GM12875 (cell line): ENCODE results near the gene IGLL1.
"Not testable (repeated sequence)": the region's sequence is repeated elsewhere in the genome, so short reads cannot be mapped to it uniquely, and the experiment has no call there.

ENCODE experiments used
- H3K4me3 ChIP-seq: one replicate; pipeline ENCODE4 v1.5.1; 2011; ENCODE audit warnings: low read depth, low read length, control low read depth
- CTCF ChIP-seq: IDR thresholded peaks from 2 replicates; pipeline ENCODE4 v1.5.1; 2011; ENCODE audit warnings: low read depth, mild to moderate bottlenecking, control low read depth, inconsistent platforms, low read length, moderate library complexity, borderline replicate concordance; ENCODE audit not compliant: insufficient read depth

The IGLL1 gene

GRCh38 chr22:23539135-23539838 lies 40.8 kb downstream of the IGLL1 start:
- peak; percentile 86 for TF ChIP-seq CTCF
- H3K4me3 ChIP-seq, result no peak overlapping the region

- H3K4me3 ChIP-seq, result not testable (repeated sequence)
These were observed 41.4 kb downstream of the IGLL1 start for GRCh38 chr22:23538696-23539030.

GRCh38 chr22:23537830-23538695 lies 42.0 kb downstream of the IGLL1 start:
- not testable (repeated sequence) for H3K4me3 ChIP-seq

- no peak for TF ChIP-seq CTCF
- no peak overlapping the region for H3K4me3 ChIP-seq
These were observed 42.7 kb downstream of the IGLL1 start for GRCh38 chr22:23537416-23537815.

- no peak overlapping the region for H3K4me3 ChIP-seq
- no peak for TF ChIP-seq CTCF
These were observed 43.2 kb downstream of the IGLL1 start for GRCh38 chr22:23536821-23537345.

- H3K4me3 ChIP-seq, result not testable (repeated sequence)
These were observed 44.1 kb downstream of the IGLL1 start for GRCh38 chr22:23535790-23536661.

GRCh38 chr22:23534851-23535717 lies 45.0 kb downstream of the IGLL1 start:
- TF ChIP-seq CTCF, result no peak

More at GRCh38 chr22:23534851-23535717, 45.0 kb downstream of the IGLL1 start:
- H3K4me3 ChIP-seq, result no peak overlapping the region
